NCI-H1417 treated with DMSO at 0.1 percent for 48 hours (cell line): ENCODE data around the gene IPO4.

Experiments
- DNase-seq: peaks from one replicate; lab custom pipeline; 2025; lab: John Stamatoyannopoulos, UW

IPO4 gene

GRCh38 chr14:24194186-24194872, 5.7 kb upstream of the IPO4 start:
- DNase-seq = no peak

- no peak for DNase-seq
These were observed 4.3 kb upstream of the IPO4 start for GRCh38 chr14:24192933-24193332.

- DNase-seq = no peak
These were observed 1.8 kb upstream of the IPO4 start for GRCh38 chr14:24190416-24190815.

GRCh38 chr14:24189460-24189859, 844 bp upstream of the IPO4 start:
- no peak for DNase-seq

GRCh38 chr14:24189059-24189375, 401 bp upstream of the IPO4 start:
- DNase-seq = no peak

DNA sequence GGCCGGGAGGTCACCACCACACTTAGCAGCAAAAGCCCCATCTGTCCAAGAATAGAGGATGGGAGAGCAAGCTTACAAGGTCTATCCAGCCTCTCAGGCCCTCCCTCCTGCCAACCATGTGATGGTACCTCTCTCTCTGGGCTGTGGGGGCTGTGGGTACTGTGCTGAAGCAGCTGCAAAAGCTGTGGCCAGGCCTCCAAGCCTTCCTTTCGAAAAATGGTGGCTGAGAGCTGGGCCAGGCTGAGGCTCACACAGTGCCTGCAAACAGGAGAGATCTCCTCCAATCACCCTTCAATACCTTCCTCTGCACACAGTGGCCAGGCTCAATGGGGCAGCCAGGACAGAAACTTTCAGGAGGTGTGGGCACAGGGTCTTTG, 1.1 kb downstream of the IPO4 start:
- DNase-seq = no peak

DNA sequence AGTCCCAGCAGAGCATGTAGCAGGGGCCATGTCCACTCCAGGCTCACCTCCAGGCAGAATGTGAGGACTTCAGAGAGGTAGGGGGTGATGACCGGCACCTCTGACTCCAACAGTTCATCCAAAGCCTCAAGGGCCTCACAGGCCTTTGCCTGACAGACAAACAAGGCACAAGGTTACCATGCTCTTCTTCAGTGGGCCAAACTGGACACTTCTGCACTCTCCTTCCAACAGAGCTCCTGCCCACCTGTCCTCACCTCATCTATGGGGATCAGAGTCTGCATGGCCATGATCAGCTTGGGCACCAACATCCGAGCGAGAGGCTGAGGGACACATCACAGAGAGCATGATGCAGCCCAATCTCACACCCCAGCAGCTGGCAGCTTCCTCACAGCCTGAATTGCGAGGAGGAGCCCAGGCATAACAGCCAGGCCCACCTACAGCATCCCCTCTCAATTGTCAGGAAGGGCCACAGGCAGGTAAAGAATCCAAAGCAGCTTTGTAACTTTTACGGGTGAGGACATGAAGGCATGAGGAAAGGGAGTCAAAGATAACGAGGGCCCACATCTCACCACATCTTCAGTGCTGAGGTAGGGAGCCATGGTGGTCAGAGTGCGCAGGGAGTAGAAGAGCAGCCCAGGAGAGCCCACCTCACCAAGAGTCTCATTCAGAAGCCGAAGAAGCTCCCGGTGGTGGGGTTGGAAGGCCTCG, 1.6 kb downstream of the IPO4 start:
- no peak for DNase-seq

- DNase-seq = no peak
These were observed 2.9 kb downstream of the IPO4 start for GRCh38 chr14:24185741-24186140.

GRCh38 chr14:24185026-24185425, 3.6 kb downstream of the IPO4 start:
- no peak for DNase-seq

GRCh38 chr14:24184104-24184970, 4.3 kb downstream of the IPO4 start:
- DNase-seq = no peak

- no peak for DNase-seq
These were observed 5.6 kb downstream of the IPO4 start for GRCh38 chr14:24183014-24183481.

DNA sequence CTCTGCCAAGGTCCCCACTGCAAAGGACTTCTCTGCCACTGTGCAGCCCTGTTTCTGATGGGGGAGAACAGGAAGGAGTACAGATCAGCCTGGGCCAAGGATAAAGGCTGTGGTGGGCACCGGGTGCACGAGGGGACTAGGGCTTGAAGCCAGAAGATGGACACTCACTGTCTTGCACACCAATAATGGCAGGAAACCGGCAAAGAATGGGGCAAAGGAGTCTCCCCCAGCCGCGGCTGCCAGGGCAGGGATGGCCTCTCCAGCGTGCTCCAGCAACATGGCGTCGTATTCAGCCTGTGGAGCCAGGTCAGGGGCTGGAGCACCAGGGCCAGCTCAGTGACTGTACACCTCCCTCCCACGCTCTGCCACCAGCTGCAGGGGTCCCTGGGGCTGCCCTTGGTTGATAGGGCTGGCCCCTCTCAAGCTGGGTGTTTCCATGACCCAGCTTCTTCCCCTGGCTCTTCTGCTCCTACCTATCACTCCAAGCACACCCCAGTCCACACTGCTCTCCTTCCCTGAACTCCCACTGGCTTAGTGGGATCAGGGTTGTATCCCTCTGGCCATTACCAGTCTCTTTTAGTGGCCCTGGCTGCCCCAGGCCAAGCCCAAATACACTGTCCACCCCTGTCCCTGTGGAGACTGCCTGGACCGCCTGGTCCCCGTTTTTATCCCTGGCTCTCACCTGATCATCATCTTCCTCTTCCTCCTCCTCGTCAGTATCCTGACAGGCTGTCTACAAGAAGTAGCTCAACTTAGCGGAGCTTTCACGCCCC, 6.3 kb downstream of the IPO4 start:
- DNase-seq = no peak

DNA sequence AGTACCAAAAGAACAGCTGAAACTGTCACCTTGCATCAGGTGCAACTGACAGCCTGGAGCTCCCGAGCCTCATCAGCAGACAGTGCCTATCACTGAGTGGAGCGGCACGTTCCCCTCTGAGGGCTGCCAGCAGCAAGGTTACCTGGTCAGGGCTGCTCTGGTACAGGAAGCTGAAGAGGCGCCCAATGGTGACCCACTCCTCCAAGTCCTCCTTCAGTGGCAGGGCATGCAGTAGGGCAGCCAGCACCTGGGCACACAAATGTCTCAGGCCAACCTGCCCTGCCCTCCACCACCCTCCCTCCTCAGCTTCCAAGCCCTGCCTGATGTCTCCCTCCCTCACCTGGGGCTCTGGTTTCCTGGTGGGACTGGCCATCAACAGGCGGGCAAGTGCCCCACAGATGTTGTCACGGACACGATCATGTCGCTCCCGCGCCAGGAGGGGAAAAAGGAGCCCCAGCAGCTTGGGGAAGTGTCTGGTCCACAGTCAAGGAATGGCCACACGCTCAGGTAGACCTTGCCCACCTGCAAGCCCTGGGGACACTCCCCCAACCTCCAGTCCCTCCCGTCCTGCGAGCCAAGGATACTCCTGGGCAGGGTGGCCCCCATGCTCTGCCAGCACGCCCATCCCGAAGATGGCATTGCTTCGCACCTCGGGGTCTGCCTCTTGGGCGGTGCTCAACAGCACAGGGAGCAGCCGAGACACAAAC, 7.1 kb downstream of the IPO4 start:
- DNase-seq = no peak

DNA sequence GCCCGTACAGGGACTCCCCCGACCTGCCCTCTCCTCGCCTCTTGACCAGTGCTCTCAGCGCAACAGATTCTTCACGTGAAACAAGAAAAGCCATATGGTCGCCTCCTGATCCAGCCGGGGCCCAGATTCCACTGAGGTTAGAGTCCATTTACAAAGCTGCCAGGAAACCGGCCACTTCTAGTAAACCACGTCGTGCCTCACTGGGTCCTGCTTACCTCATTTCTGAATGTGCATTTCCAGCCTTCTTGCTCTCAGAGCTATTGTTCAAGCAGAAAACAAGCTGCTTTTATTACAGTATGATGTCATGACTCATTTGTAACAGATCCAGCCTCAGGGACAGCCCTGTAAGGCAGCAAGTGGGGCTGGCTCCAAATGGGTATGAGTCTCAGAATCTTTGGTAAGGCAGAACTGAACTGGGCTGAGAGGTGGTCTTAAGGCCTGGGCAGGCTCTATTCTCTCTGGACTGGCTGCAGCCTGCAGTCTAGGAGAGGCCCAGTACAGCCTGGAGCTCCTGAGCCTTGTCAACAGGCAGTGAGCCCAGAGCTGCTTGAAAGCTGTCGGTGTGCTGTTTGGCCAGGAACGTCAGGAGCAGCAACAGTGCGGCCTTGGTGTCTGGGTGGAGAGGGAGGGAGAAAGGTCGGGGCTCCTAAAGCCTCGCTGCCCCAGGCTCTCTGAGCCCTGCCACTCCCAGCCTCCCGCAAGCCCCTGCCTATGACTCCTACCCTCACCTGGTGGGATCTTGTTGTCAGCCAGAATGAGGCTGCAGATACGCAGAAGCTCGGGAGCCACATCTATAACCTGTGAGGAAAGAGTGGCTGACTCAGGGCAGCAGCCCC, 8.4 kb downstream of the IPO4 start:
- DNase-seq = no peak

- DNase-seq = no peak
These were observed 9.2 kb downstream of the IPO4 start for GRCh38 chr14:24179294-24179960.

- no peak for DNase-seq
These were observed 10.0 kb downstream of the IPO4 start for GRCh38 chr14:24178399-24179178.

- no peak for DNase-seq
These were observed 10.7 kb downstream of the IPO4 start for GRCh38 chr14:24177891-24178290.

GRCh38 chr14:24177041-24177825, 11.4 kb downstream of the IPO4 start:
- no peak for DNase-seq
